ENCODE data around the gene RITA1.

RITA1 gene

DNA sequence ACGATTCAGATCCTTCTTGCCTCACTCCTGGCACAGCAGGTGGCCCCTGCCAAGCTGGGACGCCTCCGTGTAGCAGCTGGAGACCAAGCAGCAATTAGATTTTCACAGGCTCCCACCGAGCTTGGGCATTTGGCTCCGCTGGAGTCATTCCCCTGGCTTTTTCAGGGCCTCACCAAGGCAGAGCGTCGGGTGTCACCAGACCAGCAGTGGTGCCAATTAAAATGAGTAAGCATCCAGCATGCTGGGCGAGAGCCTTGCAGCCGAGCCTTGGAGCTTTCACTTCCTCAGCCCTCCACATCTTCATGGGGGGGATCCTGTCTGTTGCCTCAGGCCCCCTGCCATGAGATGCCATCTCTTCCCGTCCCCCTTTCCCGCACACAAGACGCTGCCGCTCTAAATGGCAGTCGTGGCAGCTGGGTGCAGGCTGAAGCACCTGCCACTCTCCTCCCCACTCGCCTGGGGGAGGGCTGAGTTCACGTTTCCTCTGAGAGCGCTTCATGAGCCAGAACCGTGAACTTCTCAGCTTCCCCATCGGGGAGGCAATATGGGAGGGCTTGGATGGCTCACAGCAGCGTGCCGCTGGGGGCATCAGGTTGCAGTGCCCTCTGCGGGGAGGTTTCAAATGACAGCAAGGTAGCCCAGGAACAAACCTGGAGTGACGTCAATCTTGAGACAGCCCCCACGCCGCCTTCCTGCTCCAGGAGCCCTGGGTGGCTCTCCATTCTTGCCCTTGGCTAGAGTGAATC lies 47.5 kb downstream of the RITA1 start:
- in situ Hi-C loops (cut with HindIII; ENCODE audit: low pct_ligation_motif_present, low sequenced_read_pairs): no loop called here
- Histone ChIP-seq H3K36me3 (replicated peaks) (peaks cover 40% of the 10 kb centered on the region), H3K27me3 (replicated peaks) (no peaks in the 10 kb centered on the region), H3K4me3 (ENCODE audit: low read depth, low read length) (no peak overlapping the region), H3K27ac (no peak overlapping the region)
- TF ChIP-seq, protein P1, sequence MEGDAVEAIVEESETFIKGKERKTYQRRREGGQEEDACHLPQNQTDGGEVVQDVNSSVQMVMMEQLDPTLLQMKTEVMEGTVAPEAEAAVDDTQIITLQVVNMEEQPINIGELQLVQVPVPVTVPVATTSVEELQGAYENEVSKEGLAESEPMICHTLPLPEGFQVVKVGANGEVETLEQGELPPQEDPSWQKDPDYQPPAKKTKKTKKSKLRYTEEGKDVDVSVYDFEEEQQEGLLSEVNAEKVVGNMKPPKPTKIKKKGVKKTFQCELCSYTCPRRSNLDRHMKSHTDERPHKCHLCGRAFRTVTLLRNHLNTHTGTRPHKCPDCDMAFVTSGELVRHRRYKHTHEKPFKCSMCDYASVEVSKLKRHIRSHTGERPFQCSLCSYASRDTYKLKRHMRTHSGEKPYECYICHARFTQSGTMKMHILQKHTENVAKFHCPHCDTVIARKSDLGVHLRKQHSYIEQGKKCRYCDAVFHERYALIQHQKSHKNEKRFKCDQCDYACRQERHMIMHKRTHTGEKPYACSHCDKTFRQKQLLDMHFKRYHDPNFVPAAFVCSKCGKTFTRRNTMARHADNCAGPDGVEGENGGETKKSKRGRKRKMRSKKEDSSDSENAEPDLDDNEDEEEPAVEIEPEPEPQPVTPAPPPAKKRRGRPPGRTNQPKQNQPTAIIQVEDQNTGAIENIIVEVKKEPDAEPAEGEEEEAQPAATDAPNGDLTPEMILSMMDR (IDR thresholded peaks at IDR 0.05; ENCODE audit: low read depth, low read length, missing control alignments): no peak
- no peak for DNase-seq

DNA sequence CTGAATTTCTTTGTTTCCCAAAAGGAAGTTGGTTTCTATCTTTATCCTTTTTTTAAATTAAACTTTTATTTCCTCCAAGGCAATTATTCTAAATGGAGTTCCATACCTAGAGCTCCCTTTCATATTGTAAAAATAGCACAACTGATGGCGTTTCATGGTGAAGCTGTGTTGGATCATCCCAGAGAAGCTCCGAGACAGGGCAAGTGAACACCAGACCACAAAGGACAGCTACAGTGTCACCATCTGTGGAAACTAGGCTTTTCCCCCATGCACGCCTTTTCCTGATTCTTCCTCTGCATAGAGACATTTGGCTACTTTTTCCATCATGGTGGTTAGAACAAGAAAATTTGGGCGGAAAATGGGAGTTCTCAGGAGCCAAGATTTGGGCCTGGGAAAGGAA lies 48.4 kb downstream of the RITA1 start:
- DNase-seq: no peak
- H3K4me3 ChIP-seq (ENCODE audit: low read depth, low read length): no peak overlapping the region
- H3K27ac ChIP-seq: no peak overlapping the region
- no peaks in the 10 kb centered on the region for H3K27me3 ChIP-seq (replicated peaks)
- in situ Hi-C loops (cut with HindIII; ENCODE audit: low pct_ligation_motif_present, low sequenced_read_pairs): no loop called here
- H3K36me3 ChIP-seq (replicated peaks): peaks cover 32% of the 10 kb centered on the region
- TF ChIP-seq, protein P1 (IDR thresholded peaks at IDR 0.05; ENCODE audit: low read depth, low read length, missing control alignments): no peak

DNA sequence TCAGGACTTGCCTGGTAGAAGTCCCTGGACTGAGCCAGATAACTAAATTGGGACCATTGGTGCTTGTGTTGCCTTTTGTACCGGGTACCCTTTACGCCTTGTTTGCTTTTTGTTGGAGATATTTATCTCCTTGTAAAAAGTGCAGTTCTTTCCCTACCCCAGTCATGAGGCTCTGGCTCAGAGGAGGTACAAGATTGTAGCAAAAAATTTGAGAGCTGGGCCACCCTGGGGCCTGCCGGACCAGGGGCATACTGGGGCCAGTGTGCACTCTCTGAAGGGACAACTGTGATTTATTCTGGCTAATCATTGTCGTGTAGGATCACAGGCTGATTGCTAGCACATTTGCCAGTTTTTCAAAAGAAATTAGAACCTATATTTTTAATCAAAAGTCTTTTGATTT lies 49.0 kb downstream of the RITA1 start:
- in situ Hi-C loops (cut with HindIII; ENCODE audit: low pct_ligation_motif_present, low sequenced_read_pairs): no loop called here
- no peak for DNase-seq

DNA sequence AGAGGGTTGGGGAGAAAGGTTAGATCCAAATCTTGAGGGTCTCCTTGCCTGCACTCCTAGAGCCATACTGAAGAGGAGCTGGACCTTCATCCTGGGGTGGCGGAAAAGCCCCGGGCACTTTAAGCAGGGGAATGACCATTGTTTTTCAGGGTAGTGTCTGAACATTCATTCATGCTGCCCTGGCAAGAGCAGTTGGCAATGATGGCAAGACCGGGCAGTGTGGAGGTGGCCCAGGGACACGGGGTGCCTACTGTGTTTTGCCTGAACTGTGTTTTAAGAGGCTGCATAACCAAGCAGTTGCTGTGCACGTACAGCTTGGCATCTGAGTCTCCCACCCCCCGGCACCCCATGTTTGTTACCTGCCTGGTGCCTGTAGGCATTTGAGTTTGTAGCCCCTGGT lies 50.5 kb downstream of the RITA1 start:
- H3K27me3 ChIP-seq (replicated peaks): no peaks in the 10 kb centered on the region
- no peak for DNase-seq
- in situ Hi-C loops (cut with HindIII; ENCODE audit: low pct_ligation_motif_present, low sequenced_read_pairs): no loop called here
- TF ChIP-seq, protein P1 (IDR thresholded peaks at IDR 0.05; ENCODE audit: low read depth, low read length, missing control alignments): no peak
- no peak overlapping the region for H3K4me3 ChIP-seq (ENCODE audit: low read depth, low read length)
- H3K27ac ChIP-seq: no peak overlapping the region
- peaks cover 25% of the 10 kb centered on the region for H3K36me3 ChIP-seq (replicated peaks)

More for the DNA sequence above, 49.0 kb downstream of the RITA1 start:
- TF ChIP-seq, protein P1 (IDR thresholded peaks at IDR 0.05; ENCODE audit: low read depth, low read length, missing control alignments): no peak
- H3K4me3 ChIP-seq (ENCODE audit: low read depth, low read length): no peak overlapping the region
- H3K36me3 ChIP-seq (replicated peaks): peaks cover 32% of the 10 kb centered on the region
- H3K27ac ChIP-seq: no peak overlapping the region
- H3K27me3 ChIP-seq (replicated peaks): no peaks in the 10 kb centered on the region

DNA sequence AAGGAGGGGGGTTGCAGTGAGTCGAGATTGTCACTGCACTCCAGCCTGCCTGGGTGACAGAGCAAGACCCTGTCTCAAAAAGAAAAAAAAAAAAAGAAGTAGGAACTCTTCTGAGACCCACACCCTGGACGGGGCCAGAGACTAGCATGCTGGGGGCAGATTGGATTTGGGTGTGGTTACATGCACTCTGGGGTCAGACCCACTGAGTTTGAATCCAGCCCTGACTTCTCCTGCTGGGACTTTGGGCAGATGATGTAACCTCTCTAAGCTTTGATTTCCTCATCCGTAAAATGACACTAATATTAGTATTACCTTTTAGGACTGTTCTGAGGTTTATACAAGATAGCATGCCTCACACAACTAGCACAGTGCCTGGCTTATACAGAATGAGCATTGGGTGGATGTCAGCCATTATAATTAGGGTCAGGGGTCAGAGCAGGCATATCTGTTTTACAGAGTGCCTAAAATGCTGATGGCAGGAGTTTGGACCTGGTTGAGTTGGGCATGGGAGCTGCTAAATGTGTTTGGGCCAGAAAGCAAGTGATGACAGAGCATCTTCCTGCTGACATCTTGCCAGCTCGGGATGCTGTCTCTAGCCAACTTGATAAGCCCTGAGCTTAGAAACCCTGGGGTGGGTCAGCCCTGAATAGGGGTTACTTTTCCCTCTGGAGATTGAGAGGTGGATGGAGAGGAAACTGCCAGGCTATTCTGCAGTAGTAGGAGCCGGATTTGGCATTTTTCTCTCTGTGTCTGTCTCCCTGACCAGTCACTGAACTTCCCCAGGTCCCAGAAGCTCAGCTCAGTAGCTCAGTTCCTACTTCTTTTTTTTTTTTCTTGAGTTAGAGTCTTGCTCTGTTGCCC lies 51.2 kb downstream of the RITA1 start:
- peaks cover 17% of the 10 kb centered on the region for H3K36me3 ChIP-seq (replicated peaks)
- DNase-seq: no peak
- no peak overlapping the region for H3K27ac ChIP-seq
- TF ChIP-seq, protein P1 (IDR thresholded peaks at IDR 0.05; ENCODE audit: low read depth, low read length, missing control alignments): no peak
- in situ Hi-C loops (cut with HindIII; ENCODE audit: low pct_ligation_motif_present, low sequenced_read_pairs): no loop called here
- no peaks in the 10 kb centered on the region for H3K27me3 ChIP-seq (replicated peaks)
- no peak overlapping the region for H3K4me3 ChIP-seq (ENCODE audit: low read depth, low read length)

Measured in brain microvascular endothelial cell (primary cell).